Measurements from ENCODE around the gene RAC2.

The RAC2 gene

GRCh38 chr22:37184380-37184755, 59.7 kb downstream of the RAC2 start:
- Histone ChIP-seq H3K27ac (no peak overlapping the region), H3K4me2 (no peak overlapping the region), H2AFZ (ENCODE audit: low read depth) (no peak overlapping the region), H3K79me2 (ENCODE audit: insufficient read depth, low read depth) (no peaks in the 10 kb centered on the region), H3K4me3 (IDR thresholded peaks at IDR 0.05; ENCODE audit: insufficient read depth, low read depth, low read length) (no peak overlapping the region), H3K9ac (no peak overlapping the region), H3K36me3 (ENCODE audit: insufficient read depth) (no peaks in the 10 kb centered on the region), H3K27me3 (ENCODE audit: insufficient read depth, low read depth) (no peaks in the 10 kb centered on the region), H4K20me1 (ENCODE audit: insufficient read depth) (no peaks in the 10 kb centered on the region), H3K4me1 (ENCODE audit: low read depth, poor library complexity, severe bottlenecking) (no peaks in the 10 kb centered on the region)
- TF ChIP-seq, protein P1, sequence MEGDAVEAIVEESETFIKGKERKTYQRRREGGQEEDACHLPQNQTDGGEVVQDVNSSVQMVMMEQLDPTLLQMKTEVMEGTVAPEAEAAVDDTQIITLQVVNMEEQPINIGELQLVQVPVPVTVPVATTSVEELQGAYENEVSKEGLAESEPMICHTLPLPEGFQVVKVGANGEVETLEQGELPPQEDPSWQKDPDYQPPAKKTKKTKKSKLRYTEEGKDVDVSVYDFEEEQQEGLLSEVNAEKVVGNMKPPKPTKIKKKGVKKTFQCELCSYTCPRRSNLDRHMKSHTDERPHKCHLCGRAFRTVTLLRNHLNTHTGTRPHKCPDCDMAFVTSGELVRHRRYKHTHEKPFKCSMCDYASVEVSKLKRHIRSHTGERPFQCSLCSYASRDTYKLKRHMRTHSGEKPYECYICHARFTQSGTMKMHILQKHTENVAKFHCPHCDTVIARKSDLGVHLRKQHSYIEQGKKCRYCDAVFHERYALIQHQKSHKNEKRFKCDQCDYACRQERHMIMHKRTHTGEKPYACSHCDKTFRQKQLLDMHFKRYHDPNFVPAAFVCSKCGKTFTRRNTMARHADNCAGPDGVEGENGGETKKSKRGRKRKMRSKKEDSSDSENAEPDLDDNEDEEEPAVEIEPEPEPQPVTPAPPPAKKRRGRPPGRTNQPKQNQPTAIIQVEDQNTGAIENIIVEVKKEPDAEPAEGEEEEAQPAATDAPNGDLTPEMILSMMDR (conservative IDR thresholded peaks at IDR 0.05; ENCODE audit: low read depth, low read length): no peak

DNA sequence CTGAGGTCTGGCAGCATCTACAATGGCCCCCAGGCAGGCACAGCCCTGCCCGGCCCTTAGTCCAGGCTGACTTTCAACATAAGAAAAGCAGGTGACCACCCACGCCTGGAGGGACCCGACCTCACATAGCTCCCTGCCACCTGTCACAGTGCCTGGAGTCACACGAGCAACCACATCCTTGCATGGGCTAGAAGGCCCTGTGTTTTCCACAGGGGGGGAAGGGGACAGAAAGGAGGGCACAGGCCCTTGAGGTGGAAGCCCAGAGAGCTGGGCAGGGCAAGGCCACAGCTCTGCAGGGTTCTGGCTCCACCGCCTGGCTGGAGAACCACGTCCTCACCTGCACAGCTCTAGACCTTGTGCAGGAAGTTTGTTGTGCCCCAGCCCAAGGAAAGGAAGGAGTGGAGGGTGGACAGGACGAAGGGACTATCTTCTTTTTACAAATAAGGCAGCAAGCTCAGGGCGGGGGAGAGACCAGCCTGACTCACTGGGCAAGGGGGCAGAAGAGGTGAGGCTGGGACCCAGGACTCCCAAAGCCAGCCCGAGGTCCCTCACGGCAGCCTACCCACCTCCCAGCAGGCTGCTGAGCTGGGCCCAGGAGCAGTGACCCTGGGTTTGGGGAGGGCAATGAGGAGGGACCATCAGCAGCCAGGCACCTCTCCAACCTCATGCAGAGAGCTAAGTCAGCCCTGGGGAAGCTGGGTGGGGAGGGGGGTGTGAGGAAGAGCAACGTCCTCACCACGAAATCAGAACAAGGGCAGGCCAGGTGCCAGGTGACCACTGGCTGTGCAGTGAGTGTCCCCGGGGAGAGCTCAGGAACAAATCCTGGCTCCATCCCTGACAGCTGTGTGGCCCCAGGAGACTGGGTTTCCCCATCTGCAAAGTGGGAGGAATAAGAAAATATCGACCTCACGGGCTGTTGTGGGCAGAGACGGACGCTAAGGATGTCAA, 60.4 kb downstream of the RAC2 start:
- Histone ChIP-seq H3K27ac (no peak overlapping the region), H3K36me3 (ENCODE audit: insufficient read depth) (no peaks in the 10 kb centered on the region), H2AFZ (ENCODE audit: low read depth) (no peak overlapping the region), H3K4me2 (no peak overlapping the region), H3K4me1 (ENCODE audit: low read depth, poor library complexity, severe bottlenecking) (no peaks in the 10 kb centered on the region), H3K27me3 (ENCODE audit: insufficient read depth, low read depth) (no peaks in the 10 kb centered on the region), H3K79me2 (ENCODE audit: insufficient read depth, low read depth) (no peaks in the 10 kb centered on the region), H3K9ac (no peak overlapping the region), H4K20me1 (ENCODE audit: insufficient read depth) (no peaks in the 10 kb centered on the region), H3K4me3 (IDR thresholded peaks at IDR 0.05; ENCODE audit: insufficient read depth, low read depth, low read length) (no peak overlapping the region)
- TF ChIP-seq, protein P1 (conservative IDR thresholded peaks at IDR 0.05; ENCODE audit: low read depth, low read length): no peak

GRCh38 chr22:37182949-37183245, 61.2 kb downstream of the RAC2 start:
- no peak overlapping the region for H3K4me2 ChIP-seq
- H3K27ac ChIP-seq: no peak overlapping the region
- H3K27me3 ChIP-seq (ENCODE audit: insufficient read depth, low read depth): peaks cover 4% of the 10 kb centered on the region; the same call in 1 of the 2 replicates
- no peak overlapping the region for H2AFZ ChIP-seq (ENCODE audit: low read depth)
- H3K36me3 ChIP-seq (ENCODE audit: insufficient read depth): no peaks in the 10 kb centered on the region
- no peaks in the 10 kb centered on the region for H3K79me2 ChIP-seq (ENCODE audit: insufficient read depth, low read depth)
- no peak overlapping the region for H3K4me3 ChIP-seq (IDR thresholded peaks at IDR 0.05; ENCODE audit: insufficient read depth, low read depth, low read length)
- no peaks in the 10 kb centered on the region for H4K20me1 ChIP-seq (ENCODE audit: insufficient read depth)
- H3K9ac ChIP-seq: no peak overlapping the region
- TF ChIP-seq, protein P1 (conservative IDR thresholded peaks at IDR 0.05; ENCODE audit: low read depth, low read length): no peak
- no peaks in the 10 kb centered on the region for H3K4me1 ChIP-seq (ENCODE audit: low read depth, poor library complexity, severe bottlenecking)

- Histone ChIP-seq H3K4me2 (no peak overlapping the region), H3K9ac (no peak overlapping the region), H3K27me3 (ENCODE audit: insufficient read depth, low read depth) (peaks cover 4% of the 10 kb centered on the region; the same call in 1 of the 2 replicates), H4K20me1 (ENCODE audit: insufficient read depth) (no peaks in the 10 kb centered on the region), H3K36me3 (ENCODE audit: insufficient read depth) (no peaks in the 10 kb centered on the region), H3K27ac (no peak overlapping the region), H3K4me1 (ENCODE audit: low read depth, poor library complexity, severe bottlenecking) (no peaks in the 10 kb centered on the region), H2AFZ (ENCODE audit: low read depth) (no peak overlapping the region), H3K4me3 (IDR thresholded peaks at IDR 0.05; ENCODE audit: insufficient read depth, low read depth, low read length) (no peak overlapping the region), H3K79me2 (ENCODE audit: insufficient read depth, low read depth) (no peaks in the 10 kb centered on the region)
- TF ChIP-seq, protein P1 (conservative IDR thresholded peaks at IDR 0.05; ENCODE audit: low read depth, low read length): no peak
Measured at GRCh38 chr22:37182101-37182948, 61.7 kb downstream of the RAC2 start.

Measured in KMS-11 (cell line).